Colonic mucosa (tissue), 4 donors: ENCODE data around the gene MPRIP. TPM values are rescaled to one million over a fixed set of nuclear protein-coding genes. Genes with fewer than 3 reads are reported as not detected.
"Not testable (repeated sequence)": the region's sequence is repeated elsewhere in the genome, so short reads cannot be mapped to it uniquely, and the experiment has no call there.

Experiments
- DNase-seq: peaks from one replicate; pipeline ENCODE4 v3.0.0-alpha.2; 2020
- H3K27ac ChIP-seq: fragments of 200-600 bp; one replicate; pipeline ENCODE4 v1.8.0; 2021
- H3K27me3 ChIP-seq: fragments of 200-600 bp; one replicate; pipeline ENCODE4 v1.8.0; 2021
- H3K36me3 ChIP-seq: fragments of 200-600 bp; one replicate; pipeline ENCODE4 v1.8.0; 2021
- H3K4me1 ChIP-seq: fragments of 200-600 bp; one replicate; pipeline ENCODE4 v1.8.0; 2021; ENCODE audit warnings: mild to moderate bottlenecking
- H3K4me3 ChIP-seq: fragments of 200-600 bp; one replicate; pipeline ENCODE4 v1.8.0; 2021
- H3K9ac ChIP-seq, 2 donors: one replicate each; pipeline ENCODE4 v1.7.0; 2013; ENCODE audit warnings: control low read depth in 2 of 2, low read depth in 2 of 2, low read length in 2 of 2
- H3K9me3 ChIP-seq: fragments of 200-600 bp; one replicate; pipeline ENCODE4 v1.8.0; 2021
- CTCF ChIP-seq: fragments of 200-600 bp; IDR thresholded peaks from one replicate; pipeline ENCODE4 v1.8.0; 2022; ENCODE audit warnings: antibody characterized with exemption, mild to moderate bottlenecking
- intact Hi-C: fragments of 100-400 bp; cut with DNase I; formaldehyde crosslinking; loops from one replicate; pipeline ENCODE4 v1.14.1; 2022
- total RNA-seq, 2 donors: library from RNA; stranded (reverse); fragmentation: NEBNext Ultra II Directional in 1 of 2; extraction: Animal tissue kit (Norgen Biotek cat#: 25700) in 1 of 2; gene quantifications; one replicate each; pipeline ENCODE4 v1.2.1, GENCODE V29; 2021
- donor health status: healthy.
- donor health status: DM: no; HTN: no; CAD: no.
- donor health status: DM: no; HTN: no; CAD: no.

MPRIP gene
- total RNA-seq, 2 donors from 2014 or later, result 146 to 211 TPM

GRCh38 chr17:17131839-17132238, 89.6 kb downstream of the MPRIP start:
- Histone ChIP-seq H3K4me1 (no peaks in the 10 kb centered on the region), H3K27ac (no peak overlapping the region), H3K9ac (no peak overlapping the region), H3K36me3 (peaks cover 5% of the 10 kb centered on the region), H3K4me3 (no peak overlapping the region), H3K9me3 (no peaks in the 10 kb centered on the region), H3K27me3 (no peaks in the 10 kb centered on the region)
- TF ChIP-seq CTCF, result no peak
- no peak for DNase-seq
- intact Hi-C loops, result no loop called here

GRCh38 chr17:17132746-17133145, 90.5 kb downstream of the MPRIP start:
- H3K4me3 ChIP-seq, result no peak overlapping the region
- intact Hi-C loops, result no loop called here
- H3K4me1 ChIP-seq, result no peaks in the 10 kb centered on the region
- TF ChIP-seq CTCF, result no peak
- no peaks in the 10 kb centered on the region for H3K9me3 ChIP-seq
- no peak for DNase-seq
- no peaks in the 10 kb centered on the region for H3K27me3 ChIP-seq
- H3K36me3 ChIP-seq, result peaks cover 5% of the 10 kb centered on the region
- no peak overlapping the region for H3K9ac ChIP-seq
- H3K27ac ChIP-seq, result no peak overlapping the region

- no peaks in the 10 kb centered on the region for H3K9me3 ChIP-seq
- no peaks in the 10 kb centered on the region for H3K4me1 ChIP-seq
- H3K9ac ChIP-seq, result no peak overlapping the region
- no peak overlapping the region for H3K4me3 ChIP-seq
- no peaks in the 10 kb centered on the region for H3K27me3 ChIP-seq
- no peak for TF ChIP-seq CTCF
- H3K27ac ChIP-seq, result no peak overlapping the region
- no peak for DNase-seq
- peaks cover 4% of the 10 kb centered on the region for H3K36me3 ChIP-seq
- intact Hi-C loops, result no loop called here
Observed at GRCh38 chr17:17134051-17134956, 92.0 kb downstream of the MPRIP start.

GRCh38 chr17:17134957-17135333, 92.7 kb downstream of the MPRIP start:
- H3K36me3 ChIP-seq, result no peaks in the 10 kb centered on the region
- H3K27ac ChIP-seq, result no peak overlapping the region
- H3K27me3 ChIP-seq, result no peaks in the 10 kb centered on the region
- no peaks in the 10 kb centered on the region for H3K4me1 ChIP-seq
- no peaks in the 10 kb centered on the region for H3K9me3 ChIP-seq
- no peak overlapping the region for H3K9ac ChIP-seq
- no peak for TF ChIP-seq CTCF
- DNase-seq, result no peak
- intact Hi-C loops, result no loop called here
- no peak overlapping the region for H3K4me3 ChIP-seq

- H3K9me3 ChIP-seq, intact Hi-C loops, H3K4me3 ChIP-seq, H3K4me1 ChIP-seq, H3K36me3 ChIP-seq, H3K27ac ChIP-seq, H3K27me3 ChIP-seq, H3K9ac ChIP-seq, DNase-seq: not testable (repeated sequence)
Observed at GRCh38 chr17:17136221-17136620, 94.0 kb downstream of the MPRIP start.
